ENCODE measurements around the gene NCEH1.

DNA sequence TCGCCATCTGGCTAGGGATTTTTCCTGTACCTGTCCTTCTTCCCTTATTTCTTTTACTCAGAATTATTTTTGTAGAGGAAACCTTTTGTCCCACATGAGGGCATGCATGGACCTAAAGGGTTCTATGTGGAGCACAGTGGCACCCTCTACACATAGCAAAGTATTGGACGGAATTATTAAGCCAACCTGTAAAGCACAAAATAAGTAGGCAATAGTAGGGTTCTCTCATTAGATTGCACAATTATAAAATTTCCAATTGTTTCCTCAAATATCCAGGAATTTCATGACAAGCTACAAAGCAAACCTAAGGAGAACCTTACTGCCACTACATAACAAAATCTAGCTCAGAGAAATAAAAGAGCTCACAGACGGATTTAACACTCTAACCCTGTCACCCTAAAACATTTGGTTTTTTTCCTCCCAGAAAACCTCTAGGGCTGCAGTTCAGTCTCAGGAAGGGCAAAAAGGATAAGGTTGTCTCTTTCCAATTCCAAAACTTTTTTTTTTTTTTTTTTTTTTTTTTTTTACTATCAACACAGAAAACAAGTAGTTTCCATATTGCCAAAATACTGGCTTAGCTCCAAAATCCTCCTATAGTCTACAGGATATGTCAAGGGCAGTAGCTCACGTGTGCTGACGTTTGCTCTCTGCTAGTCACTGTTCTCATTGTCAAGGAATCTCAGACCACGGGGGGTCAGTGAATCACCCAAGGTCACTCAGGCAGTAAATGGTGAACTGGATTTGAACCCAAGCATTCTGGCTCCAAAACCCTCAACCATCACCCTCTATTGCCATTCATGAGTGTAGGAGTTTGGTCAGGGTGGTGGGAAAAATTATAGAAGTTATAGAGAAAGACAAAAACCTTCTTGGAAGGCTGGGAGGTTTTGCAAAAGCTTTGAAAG is 52.3 kb downstream of the NCEH1 start:
- TF ChIP-seq, protein P1, sequence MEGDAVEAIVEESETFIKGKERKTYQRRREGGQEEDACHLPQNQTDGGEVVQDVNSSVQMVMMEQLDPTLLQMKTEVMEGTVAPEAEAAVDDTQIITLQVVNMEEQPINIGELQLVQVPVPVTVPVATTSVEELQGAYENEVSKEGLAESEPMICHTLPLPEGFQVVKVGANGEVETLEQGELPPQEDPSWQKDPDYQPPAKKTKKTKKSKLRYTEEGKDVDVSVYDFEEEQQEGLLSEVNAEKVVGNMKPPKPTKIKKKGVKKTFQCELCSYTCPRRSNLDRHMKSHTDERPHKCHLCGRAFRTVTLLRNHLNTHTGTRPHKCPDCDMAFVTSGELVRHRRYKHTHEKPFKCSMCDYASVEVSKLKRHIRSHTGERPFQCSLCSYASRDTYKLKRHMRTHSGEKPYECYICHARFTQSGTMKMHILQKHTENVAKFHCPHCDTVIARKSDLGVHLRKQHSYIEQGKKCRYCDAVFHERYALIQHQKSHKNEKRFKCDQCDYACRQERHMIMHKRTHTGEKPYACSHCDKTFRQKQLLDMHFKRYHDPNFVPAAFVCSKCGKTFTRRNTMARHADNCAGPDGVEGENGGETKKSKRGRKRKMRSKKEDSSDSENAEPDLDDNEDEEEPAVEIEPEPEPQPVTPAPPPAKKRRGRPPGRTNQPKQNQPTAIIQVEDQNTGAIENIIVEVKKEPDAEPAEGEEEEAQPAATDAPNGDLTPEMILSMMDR (IDR thresholded peaks at IDR 0.05): no peak
- TF ChIP-seq ZFX (IDR thresholded peaks at IDR 0.05; ENCODE audit: borderline replicate concordance): no peak
